HTERT RPE-1 (cell line): Measurements from ENCODE around the gene CIAPIN1.

Experiments used
- in situ Hi-C: fragments of 300-500 bp; cut with MboI; formaldehyde crosslinking; loops from 4 replicates; pipeline ENCODE4 v1.14.3; 2020; ENCODE audit warnings: low sequenced_read_pairs

The CIAPIN1 gene

GRCh38 chr16:57447186-57447962 lies at the start of gene CIAPIN1, which contains the start of gene COQ9:
TSS of gene CIAPIN1 (minus strand) at chr16:57447385. CDS start at chr16:57440928, 6,457 bp downstream.
TSS of gene COQ9 (plus strand) at chr16:57447479. CDS start at chr16:57447506, 27 bp downstream.
- in situ Hi-C loops = no loop called here

- in situ Hi-C loops = no loop called here
These were observed 46.6 kb upstream of the CIAPIN1 start for GRCh38 chr16:57493767-57494166.

DNA sequence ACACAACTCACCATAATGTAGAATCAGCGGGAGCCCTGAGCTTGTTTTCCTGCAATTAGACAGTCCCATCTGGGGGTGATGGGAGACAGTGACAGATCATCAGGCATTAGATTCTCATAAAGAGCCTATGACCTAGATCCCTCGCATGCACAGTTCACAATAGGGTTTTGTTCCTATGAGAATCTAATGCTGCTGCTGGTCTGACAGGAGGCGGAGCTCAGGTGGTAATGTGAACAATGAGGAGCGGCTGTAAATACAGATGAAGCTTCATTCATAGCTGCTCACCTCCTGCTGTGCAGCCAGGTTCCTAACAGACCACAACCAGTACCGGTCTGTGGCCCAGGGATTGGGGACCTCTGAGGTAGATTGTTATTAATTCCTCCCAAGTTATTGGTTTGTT lies 42.0 kb upstream of the CIAPIN1 start:
- in situ Hi-C loops = no loop called here

- in situ Hi-C loops = no loop called here
These were observed 40.0 kb upstream of the CIAPIN1 start for GRCh38 chr16:57486858-57487834.

GRCh38 chr16:57485916-57486857 lies 39.0 kb upstream of the CIAPIN1 start, which contains the start of gene DOK4:
TSS of gene DOK4 (minus strand) at chr16:57486493. CDS start at chr16:57479507, 6,986 bp downstream.
- in situ Hi-C loops = no loop called here

GRCh38 chr16:57485091-57485915 lies 38.1 kb upstream of the CIAPIN1 start:
- in situ Hi-C loops = no loop called here

DNA sequence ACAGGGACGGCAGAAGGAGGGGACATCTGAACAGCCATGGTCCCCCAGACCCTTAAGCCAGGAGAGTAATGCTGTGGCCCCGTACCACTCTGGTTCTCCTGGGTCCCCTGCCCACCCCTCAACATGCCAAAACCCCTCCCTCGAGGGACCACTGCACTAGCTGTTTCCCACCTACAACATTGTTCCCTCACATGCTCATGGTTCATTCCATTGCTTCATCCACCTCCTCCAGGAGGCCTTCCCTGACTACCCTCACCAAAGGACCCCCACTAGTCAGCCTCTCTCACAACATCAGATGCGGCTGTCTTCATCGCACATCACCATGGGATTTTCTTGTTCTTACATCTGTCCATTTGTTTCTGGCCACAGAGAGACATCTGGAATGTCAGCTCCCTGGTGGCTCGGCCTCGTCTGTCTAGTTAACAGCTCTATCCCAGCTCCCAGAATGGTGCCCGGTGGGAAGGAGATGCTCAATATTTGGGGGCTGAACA lies 37.4 kb upstream of the CIAPIN1 start:
- in situ Hi-C loops = no loop called here

- in situ Hi-C loops = no loop called here
These were observed 36.7 kb upstream of the CIAPIN1 start for GRCh38 chr16:57483725-57484514.

DNA sequence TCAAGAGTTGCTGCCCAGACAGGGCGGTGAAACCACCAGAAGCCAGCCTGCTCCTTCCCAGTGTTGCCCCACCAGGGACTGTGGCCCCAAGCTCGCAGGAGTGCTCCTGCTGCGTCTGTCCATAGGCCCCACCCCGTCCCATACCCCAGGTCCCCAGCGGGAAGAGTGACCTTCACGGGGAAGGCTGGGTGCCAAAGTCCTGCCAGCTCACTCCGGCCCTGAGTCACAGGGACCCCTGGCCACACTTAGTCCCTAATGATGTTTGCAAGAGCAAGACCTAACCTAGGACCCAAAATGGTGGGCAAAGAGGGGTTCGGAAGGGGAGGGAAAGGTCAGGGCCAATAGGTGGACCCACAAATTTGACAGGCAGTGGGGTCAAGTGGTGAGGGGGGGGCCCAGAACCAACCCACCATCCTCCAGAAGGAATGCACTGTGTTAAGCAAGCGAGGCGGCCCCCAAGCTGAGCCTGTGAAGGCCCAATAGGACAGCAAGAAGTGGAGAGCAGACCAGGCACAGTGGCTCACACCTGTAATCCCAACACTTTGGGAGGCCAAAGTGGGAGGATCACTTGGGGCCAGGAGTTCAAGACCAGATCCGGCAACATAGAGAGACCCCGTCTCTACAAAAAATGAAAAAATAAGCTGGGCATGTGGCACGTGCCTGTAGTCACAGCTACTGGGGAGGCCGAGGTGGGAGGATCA lies 35.8 kb upstream of the CIAPIN1 start:
- in situ Hi-C loops = no loop called here

DNA sequence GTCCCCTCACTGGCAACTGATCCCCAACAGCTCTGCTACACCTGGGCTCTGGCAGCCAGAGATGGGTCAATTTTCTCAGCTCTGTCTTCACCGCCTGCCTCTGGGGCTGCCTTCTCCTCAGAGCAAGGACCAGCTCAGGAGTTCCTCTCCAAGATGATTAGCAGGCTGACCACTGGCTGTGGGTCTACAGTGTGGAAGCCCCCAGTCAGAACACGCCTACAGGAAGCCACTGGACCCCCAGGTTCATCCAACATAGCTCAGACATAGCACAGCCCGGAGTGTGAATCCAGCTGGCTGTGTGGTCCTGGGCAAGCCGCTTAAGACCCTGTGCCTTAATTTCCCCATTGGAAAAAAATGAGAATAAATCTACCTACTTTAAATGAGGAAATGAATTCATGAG lies 34.2 kb upstream of the CIAPIN1 start:
- in situ Hi-C loops = no loop called here

DNA sequence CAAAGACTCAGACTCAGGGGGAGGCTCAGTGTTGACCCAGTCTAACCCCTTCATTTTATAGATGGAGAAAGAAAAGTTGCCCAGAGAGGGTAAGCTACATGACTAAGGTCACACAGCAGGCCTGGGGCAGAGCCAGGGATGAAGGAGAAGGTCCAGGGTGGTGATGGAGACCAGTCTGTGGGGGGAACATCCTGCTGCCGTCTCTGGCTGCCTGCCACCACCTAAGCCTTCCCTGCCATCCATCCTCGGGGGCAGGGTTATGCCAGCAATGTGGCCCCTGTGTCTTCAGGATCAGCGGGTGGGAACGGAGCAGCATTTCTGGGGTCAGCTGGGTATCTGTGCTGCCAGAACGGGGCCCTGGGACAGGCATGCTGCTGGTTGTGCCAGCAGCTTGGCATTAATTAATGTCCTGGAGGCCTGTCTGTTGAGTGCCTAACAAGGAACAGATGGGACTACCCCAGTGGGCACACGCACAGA lies 33.6 kb upstream of the CIAPIN1 start:
- in situ Hi-C loops = no loop called here

DNA sequence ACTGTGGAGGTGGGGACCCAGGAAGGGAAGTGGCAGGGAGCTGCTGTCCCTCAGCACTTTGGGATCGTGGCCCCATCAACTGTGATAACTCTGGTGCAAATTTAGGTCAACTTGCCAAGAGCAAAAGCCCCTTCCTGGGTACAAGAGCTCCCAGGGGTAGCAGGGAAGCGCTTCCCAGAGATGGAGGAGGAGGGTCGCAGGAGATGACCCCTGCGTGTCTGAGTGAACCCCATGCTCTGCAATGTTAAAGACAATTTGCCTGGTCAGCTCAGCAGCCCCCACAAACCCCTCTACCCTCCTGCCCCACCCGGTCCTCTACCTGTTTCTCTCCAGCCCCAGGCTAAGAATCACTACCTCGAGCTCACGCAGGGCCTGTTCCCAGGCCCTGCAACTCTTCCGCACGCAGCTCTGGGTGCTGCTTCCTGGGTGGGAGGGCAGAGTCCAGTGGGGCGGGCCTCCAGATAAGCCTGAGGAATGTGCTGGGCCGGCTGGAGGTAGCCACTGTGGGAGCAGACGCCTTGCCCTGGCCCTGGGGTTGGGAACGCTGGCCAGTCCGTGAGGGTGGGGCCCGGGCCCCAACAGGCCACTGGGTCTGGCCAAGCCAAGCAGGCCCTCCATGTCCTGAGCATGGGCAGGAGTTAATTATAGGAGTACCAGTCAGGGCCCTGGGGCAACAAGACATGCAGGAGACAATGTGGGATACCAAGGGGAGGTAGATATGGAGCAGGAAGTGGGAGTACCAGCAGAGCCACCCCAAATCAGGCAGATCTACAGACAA lies 33.0 kb upstream of the CIAPIN1 start:
- in situ Hi-C loops = no loop called here

DNA sequence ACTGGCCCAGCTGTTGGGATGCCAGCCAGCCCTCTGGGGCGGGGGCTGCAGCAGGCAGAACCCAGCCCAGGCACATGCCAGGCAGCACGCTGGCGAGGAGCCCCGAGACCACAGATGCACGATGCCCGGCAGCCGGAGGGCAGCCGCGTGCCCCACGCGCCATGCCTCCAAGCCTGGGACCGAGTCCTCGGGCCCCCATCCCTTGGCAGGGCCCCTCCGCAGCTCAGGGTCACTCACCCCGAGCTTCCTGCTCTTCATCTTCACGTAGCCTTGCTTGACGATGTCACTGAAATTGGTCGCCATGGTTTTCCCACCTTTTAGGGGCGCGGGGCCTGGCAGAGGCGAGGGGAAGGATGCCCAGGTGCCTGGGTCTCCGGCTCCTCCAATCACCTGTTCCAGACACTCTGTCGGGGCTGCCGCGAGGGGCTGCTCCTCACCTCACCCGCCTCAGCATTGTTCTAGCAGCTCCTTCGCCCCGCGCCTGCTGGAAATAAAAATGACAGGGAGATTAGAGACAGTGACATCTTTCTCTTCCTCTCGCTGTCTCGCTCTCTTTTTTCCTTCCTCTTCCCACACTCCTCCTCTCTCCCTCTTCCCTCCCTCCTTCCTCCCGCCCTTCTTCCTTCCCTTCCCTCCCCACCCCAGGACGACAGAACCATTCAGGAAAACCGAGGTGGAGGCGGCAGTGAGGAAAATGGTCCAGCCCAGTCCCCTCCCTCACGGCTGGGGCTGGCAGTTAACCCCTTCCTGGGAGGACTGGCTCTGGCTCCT lies 32.2 kb upstream of the CIAPIN1 start:
- in situ Hi-C loops = no loop called here

- in situ Hi-C loops = no loop called here
These were observed 31.4 kb upstream of the CIAPIN1 start for GRCh38 chr16:57478396-57479204.

DNA sequence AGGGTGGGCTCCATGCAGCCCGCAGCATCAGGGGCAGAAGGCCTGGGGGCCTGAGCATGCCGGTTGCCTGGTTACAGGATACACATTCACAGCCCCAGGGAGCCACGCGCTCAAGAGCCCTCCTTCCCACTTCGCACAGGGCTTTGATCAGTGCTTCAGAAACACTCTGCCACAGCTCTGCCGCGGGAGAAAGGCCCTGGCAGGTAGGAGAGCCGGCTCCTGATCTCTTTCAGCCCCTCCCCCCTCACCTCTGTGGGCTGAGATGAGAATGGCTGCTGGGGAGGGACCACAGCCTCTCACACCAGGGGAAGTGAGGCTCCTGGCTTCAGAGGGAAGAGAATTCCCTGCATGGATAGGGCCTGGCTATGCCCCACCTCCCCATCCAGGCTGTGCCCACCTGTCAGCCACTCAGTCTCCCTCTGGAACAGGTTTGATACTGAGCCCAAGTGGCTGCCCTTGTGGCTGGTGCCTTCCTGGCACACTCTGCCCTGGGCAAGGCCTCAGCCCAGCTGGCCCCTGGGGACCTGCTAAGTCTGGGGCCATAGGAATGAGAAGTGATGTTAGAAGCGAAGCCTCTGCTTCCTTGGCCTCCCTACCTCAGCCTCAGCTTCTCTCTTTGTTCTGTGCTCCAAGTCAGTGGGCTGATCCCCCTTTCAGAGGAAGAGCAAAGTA lies 30.5 kb upstream of the CIAPIN1 start:
- in situ Hi-C loops = no loop called here
